GM12892 (cell line): ENCODE measurements around the gene CBL.

Source experiments
- DNase-seq: peaks from one replicate; pipeline ENCODE4 v3.0.0; 2011; ENCODE audit not compliant: insufficient read length
- FAIRE-seq: peaks from 2 replicates; lab custom pipeline; 2011; peaks lifted over from hg19 to GRCh38; lab: Jason Lieb, UNC
- POLR2A ChIP-seq: IDR thresholded peaks from 2 replicates; pipeline ENCODE4 v1.6.1; 2011; ENCODE audit warnings: low read depth, low read length, control low read depth
- POLR2AphosphoS5 ChIP-seq: IDR thresholded peaks from 2 replicates; pipeline ENCODE4 v1.6.1; 2011; ENCODE audit warnings: low read depth, low read length, control low read depth
- TAF1 ChIP-seq: IDR thresholded peaks from 2 replicates; pipeline ENCODE4 v1.6.1; 2011; ENCODE audit warnings: low read depth, mild to moderate bottlenecking, control low read depth, low read length, borderline replicate concordance

The CBL gene

GRCh38 chr11:119342362-119343130 lies 136.4 kb downstream of the CBL start:
- DNase-seq (no peak), FAIRE-seq (no peak)
- no peak for TF ChIP-seq POLR2AphosphoS5
- no peak for TF ChIP-seq POLR2A
- no peak for TF ChIP-seq TAF1

- TF ChIP-seq POLR2A (no peak), TAF1 (no peak), POLR2AphosphoS5 (no peak)
- FAIRE-seq (no peak), DNase-seq (no peak)
Observed at GRCh38 chr11:119343726-119344125, 137.6 kb downstream of the CBL start.

GRCh38 chr11:119344291-119345010 lies 138.3 kb downstream of the CBL start:
- TF ChIP-seq TAF1 = no peak
- TF ChIP-seq POLR2AphosphoS5 = no peak
- no peak for TF ChIP-seq POLR2A
- FAIRE-seq (no peak), DNase-seq (no peak)

GRCh38 chr11:119345685-119346084 lies 139.5 kb downstream of the CBL start:
- DNase-seq (no peak), FAIRE-seq (no peak)
- no peak for TF ChIP-seq POLR2A
- TF ChIP-seq POLR2AphosphoS5 = no peak
- no peak for TF ChIP-seq TAF1

GRCh38 chr11:119346605-119347004 lies 140.5 kb downstream of the CBL start, which contains the start of gene MFRP:
MFRP (minus strand) TSS chr11:119346705; CDS start chr11:119346513, 192 bp downstream.
- no peak for DNase-seq
- FAIRE-seq = no peak
- TF ChIP-seq TAF1 = no peak
- TF ChIP-seq POLR2AphosphoS5 = no peak
- no peak for TF ChIP-seq POLR2A

GRCh38 chr11:119347242-119347641 lies 141.1 kb downstream of the CBL start:
- no peak for TF ChIP-seq POLR2AphosphoS5
- no peak for TF ChIP-seq TAF1
- TF ChIP-seq POLR2A = no peak
- DNase-seq = no peak
- no peak for FAIRE-seq

GRCh38 chr11:119347940-119348605 lies 141.9 kb downstream of the CBL start:
- FAIRE-seq (no peak), DNase-seq (no peak)
- TF ChIP-seq POLR2AphosphoS5 (no peak), TAF1 (no peak), POLR2A (no peak)

- no peak for TF ChIP-seq POLR2AphosphoS5
- no peak for TF ChIP-seq POLR2A
- TF ChIP-seq TAF1 = no peak
- no peak for DNase-seq
- FAIRE-seq = no peak
Observed at GRCh38 chr11:119350302-119350701, 144.2 kb downstream of the CBL start.

GRCh38 chr11:119351232-119351631 lies 145.1 kb downstream of the CBL start:
- FAIRE-seq (no peak), DNase-seq (no peak)
- TF ChIP-seq POLR2A (no peak), TAF1 (no peak), POLR2AphosphoS5 (no peak)

- no peak for FAIRE-seq
- TF ChIP-seq POLR2AphosphoS5 = no peak
- no peak for TF ChIP-seq POLR2A
- DNase-seq = no peak
Observed at GRCh38 chr11:119352857-119353260, 146.7 kb downstream of the CBL start.

GRCh38 chr11:119355091-119355843 lies 149.1 kb downstream of the CBL start:
- DNase-seq = no peak
- TF ChIP-seq POLR2A (no peak), POLR2AphosphoS5 (no peak), TAF1 (no peak)
- no peak for FAIRE-seq
